HEK293 (cell line): ENCODE measurements around the gene SYNE1.

ENCODE experiments used
- CTCF ChIP-seq: fragments of 450-650 bp; formaldehyde crosslinking; IDR thresholded peaks from 2 replicates; pipeline ENCODE4 v1.5.1; 2016; ENCODE audit warnings: missing biosample characterization, missing genetic modification characterization
- TCF7L2 ChIP-seq: IDR thresholded peaks from 2 replicates; pipeline ENCODE4 v1.6.1; 2011; ENCODE audit warnings: low read depth, mild to moderate bottlenecking, inconsistent platforms, low read length, moderate library complexity, borderline replicate concordance
- ZNF214 ChIP-seq: fragments of 450-650 bp; formaldehyde crosslinking; IDR thresholded peaks from 2 replicates; pipeline ENCODE4 v1.5.1; 2017; ENCODE audit warnings: missing biosample characterization, mild to moderate bottlenecking, missing genetic modification characterization, borderline replicate concordance
- ZNF555 ChIP-seq: fragments of 450-650 bp; formaldehyde crosslinking; conservative IDR thresholded peaks from 2 replicates; pipeline ENCODE4 v1.5.1; 2017; ENCODE audit warnings: missing biosample characterization, mild to moderate bottlenecking, missing genetic modification characterization, inconsistent platforms

GRCh38 chr6:152160346-152160745 is 476.8 kb downstream of the SYNE1 start:
- TF ChIP-seq CTCF (no peak), ZNF555 (tag by site-specific recombination) (no peak), TCF7L2 (no peak), ZNF214 (tag by site-specific recombination) (no peak)
